Prostate gland (tissue), 2 donors: Measurements from ENCODE around the gene PGF. TPM values are rescaled to one million over a fixed set of nuclear protein-coding genes. Genes with fewer than 3 reads are reported as not detected.
"Not testable (repeated sequence)": the region's sequence is repeated elsewhere in the genome, so short reads cannot be mapped to it uniquely, and the experiment has no call there.

Source experiments
- DNase-seq: peaks from one replicate; pipeline ENCODE4 v3.0.0-alpha.2; 2019; ENCODE audit warnings: low spot score
- H3K27ac ChIP-seq, 2 donors: fragments of 200-600 bp; sonication (generic); 2 replicates each; pipeline ENCODE4 v1.5.1; 2017 to 2019
- H3K27me3 ChIP-seq: fragments of 200-600 bp; sonication (generic); replicated peaks from 2 replicates; pipeline ENCODE4 v1.5.1; 2019; ENCODE audit not compliant: insufficient read depth
- H3K36me3 ChIP-seq, 2 donors: fragments of 200-600 bp; sonication (generic); 1 replicate in 1 of 2; 2 replicates in 1 of 2; pipeline versions ENCODE4 v1.5.1 to v1.8.1; 2017 to 2019
- H3K4me1 ChIP-seq: fragments of 200-600 bp; sonication (generic); replicated peaks from 2 replicates; pipeline ENCODE4 v1.5.1; 2019
- H3K4me3 ChIP-seq, 2 donors: fragments of 200-600 bp; sonication (generic); 2 replicates each; pipeline ENCODE4 v1.5.1; 2017 to 2019
- H3K9me3 ChIP-seq: fragments of 200-600 bp; sonication (generic); 2 replicates; pipeline ENCODE4 v1.5.1; 2017
- POLR2A ChIP-seq: fragments of 450-650 bp; IDR thresholded peaks from one replicate; pipeline ENCODE4 v1.6.1; 2016; ENCODE audit warnings: antibody characterized with exemption, mild to moderate bottlenecking
- POLR2AphosphoS5 ChIP-seq: sonication (generic); formaldehyde crosslinking; IDR thresholded peaks from one replicate; pipeline ENCODE4 v1.6.1; 2017; ENCODE audit warnings: antibody characterized with exemption
- WGBS: methylation state at CpG from one replicate; pipeline ENCODE4 v1.1.5; 2018; 5-methylcytosine and 5-hydroxymethylcytosine counted together
- intact Hi-C: fragments of 100-400 bp; cut with DNase I; formaldehyde crosslinking; loops from one replicate; pipeline ENCODE4 v1.14.2; 2022
- total RNA-seq, 2 donors: library from RNA; depleted of rRNA; stranded (reverse); fragments of >200 nt; gene quantifications; one replicate each; pipeline ENCODE4 v1.1.0, GENCODE V29; 2016
- TF ChIP-seq, protein P1 (sequence below), 4 experiments: fragments of 200-600 bp in 2 of 4; fragments of 450-650 bp in 2 of 4; sonication (generic) in 2 of 4; IDR thresholded peaks; 1 replicate in 3 of 4; 2 replicates in 1 of 4; pipeline ENCODE4 v1.5.1; 2016 to 2019; ENCODE audit warnings: antibody characterized with exemption in 4 of 4, mild to moderate bottlenecking in 2 of 4, moderate library complexity in 2 of 4

Gene PGF
- total RNA-seq, 2 donors from 2014 or later: 7.9 to 16.2 TPM

DNA sequence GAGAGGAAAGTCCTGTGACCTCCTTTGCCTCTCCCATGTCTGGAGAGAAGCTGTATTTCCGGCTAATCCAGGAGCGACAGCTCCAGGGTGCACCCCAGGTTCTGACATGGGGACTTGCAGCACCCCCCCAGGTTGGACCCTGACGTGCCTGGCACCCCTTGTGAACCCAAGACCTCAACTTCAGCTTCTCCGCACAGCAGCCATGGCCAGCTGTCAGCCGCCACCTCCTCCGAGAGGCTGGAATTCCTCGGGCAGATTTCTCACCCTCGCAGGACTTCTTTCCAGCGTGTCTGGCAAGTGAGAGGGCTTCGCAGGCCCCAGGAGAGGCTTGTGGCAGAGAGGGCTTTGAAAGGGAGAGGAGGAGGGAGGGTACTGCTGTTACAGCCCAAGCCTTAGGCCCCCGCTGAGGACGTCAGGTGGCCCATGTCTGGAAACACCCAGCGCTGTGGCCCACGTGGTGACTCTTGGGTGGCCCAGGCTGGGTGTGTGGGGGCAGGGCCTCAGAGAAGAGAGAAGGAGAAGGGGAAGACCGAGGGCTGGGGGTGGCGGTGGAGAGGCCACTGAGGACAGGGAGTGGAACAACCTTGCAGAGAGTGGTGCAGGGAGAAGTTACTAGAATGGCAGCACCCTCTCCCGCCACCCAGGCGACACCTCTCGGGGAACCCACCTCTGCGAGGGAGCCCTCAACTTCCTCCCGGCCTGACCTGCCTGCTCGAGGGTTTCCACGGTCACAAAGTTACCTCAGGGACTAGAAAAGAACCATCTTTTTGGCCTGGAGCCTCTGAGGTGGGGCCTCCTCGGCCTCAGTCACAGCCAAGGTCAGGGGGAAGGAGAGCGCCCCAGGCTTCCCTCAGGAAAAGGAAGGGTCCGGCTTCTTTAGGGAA, 20.7 kb downstream of the PGF start:
- DNase-seq: no peak
- WGBS: 59% methylated on average over 26 of the region's 26 CpGs
- Histone ChIP-seq H3K27me3 (peaks cover 2% of the 10 kb centered on the region), H3K27ac (no peak overlapping the region), H3K9me3 (no peaks in the 10 kb centered on the region), H3K36me3 (no peaks in the 10 kb centered on the region), H3K4me1 (no peaks in the 10 kb centered on the region), H3K4me3 (no peak overlapping the region)
- intact Hi-C loops: no loop called here
- no peak for TF ChIP-seq POLR2A
- TF ChIP-seq, protein P1, sequence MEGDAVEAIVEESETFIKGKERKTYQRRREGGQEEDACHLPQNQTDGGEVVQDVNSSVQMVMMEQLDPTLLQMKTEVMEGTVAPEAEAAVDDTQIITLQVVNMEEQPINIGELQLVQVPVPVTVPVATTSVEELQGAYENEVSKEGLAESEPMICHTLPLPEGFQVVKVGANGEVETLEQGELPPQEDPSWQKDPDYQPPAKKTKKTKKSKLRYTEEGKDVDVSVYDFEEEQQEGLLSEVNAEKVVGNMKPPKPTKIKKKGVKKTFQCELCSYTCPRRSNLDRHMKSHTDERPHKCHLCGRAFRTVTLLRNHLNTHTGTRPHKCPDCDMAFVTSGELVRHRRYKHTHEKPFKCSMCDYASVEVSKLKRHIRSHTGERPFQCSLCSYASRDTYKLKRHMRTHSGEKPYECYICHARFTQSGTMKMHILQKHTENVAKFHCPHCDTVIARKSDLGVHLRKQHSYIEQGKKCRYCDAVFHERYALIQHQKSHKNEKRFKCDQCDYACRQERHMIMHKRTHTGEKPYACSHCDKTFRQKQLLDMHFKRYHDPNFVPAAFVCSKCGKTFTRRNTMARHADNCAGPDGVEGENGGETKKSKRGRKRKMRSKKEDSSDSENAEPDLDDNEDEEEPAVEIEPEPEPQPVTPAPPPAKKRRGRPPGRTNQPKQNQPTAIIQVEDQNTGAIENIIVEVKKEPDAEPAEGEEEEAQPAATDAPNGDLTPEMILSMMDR (IDR thresholded peaks at IDR 0.05): no peak
- TF ChIP-seq POLR2AphosphoS5: no peak

DNA sequence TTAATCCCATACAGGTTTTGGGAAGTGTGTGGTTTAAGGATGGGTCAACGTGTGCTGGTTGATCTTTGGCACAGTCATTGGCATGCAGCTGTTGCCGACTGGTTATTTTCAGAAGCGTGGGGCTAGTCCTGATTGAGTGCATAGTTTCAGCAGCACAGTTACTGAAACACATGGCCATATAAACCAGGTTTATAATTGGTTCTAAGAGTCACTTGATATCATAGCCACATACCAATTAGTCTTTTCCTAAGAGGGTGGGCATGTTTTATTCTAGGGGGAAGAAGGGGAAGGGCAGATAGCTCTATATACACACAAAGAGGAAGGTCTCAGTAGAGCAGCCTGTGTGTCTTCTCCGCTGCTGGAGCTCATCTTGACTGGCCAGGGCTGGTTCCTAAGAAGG, 21.4 kb downstream of the PGF start:
- intact Hi-C loops: no loop called here
- Histone ChIP-seq H3K27me3 (peaks cover 2% of the 10 kb centered on the region), H3K4me1 (no peaks in the 10 kb centered on the region), H3K9me3 (no peaks in the 10 kb centered on the region), H3K36me3 (no peaks in the 10 kb centered on the region), H3K27ac (no peak overlapping the region), H3K4me3 (no peak overlapping the region)
- no peak for DNase-seq
- 51% methylated on average over 4 of the region's 4 CpGs for WGBS
- TF ChIP-seq, protein P1 (IDR thresholded peaks at IDR 0.05): no peak
- no peak for TF ChIP-seq POLR2AphosphoS5
- TF ChIP-seq POLR2A: no peak

DNA sequence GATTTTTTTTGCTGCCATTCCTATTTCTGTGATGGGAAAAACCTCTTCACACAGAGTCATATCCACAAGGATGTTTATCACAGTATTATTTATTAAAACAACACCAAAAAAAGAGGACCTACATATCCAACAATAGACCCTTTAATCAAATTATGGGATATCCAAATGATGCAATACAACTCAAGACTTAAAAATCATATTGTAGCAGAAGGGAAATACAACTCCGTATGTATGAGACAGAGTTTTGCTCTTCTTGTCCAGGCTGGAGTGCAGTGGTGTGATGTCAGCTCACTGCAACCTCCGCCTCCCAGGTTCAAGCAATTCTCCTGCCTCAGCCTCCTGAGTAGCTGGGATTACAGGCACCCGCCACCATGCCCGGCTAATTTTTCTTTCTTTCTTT, 22.5 kb downstream of the PGF start:
- intact Hi-C loops, H3K27ac ChIP-seq, H3K4me1 ChIP-seq, H3K27me3 ChIP-seq, H3K4me3 ChIP-seq, DNase-seq, H3K36me3 ChIP-seq, H3K9me3 ChIP-seq: not testable (repeated sequence)
- 76% methylated on average over 4 of the region's 4 CpGs for WGBS

DNA sequence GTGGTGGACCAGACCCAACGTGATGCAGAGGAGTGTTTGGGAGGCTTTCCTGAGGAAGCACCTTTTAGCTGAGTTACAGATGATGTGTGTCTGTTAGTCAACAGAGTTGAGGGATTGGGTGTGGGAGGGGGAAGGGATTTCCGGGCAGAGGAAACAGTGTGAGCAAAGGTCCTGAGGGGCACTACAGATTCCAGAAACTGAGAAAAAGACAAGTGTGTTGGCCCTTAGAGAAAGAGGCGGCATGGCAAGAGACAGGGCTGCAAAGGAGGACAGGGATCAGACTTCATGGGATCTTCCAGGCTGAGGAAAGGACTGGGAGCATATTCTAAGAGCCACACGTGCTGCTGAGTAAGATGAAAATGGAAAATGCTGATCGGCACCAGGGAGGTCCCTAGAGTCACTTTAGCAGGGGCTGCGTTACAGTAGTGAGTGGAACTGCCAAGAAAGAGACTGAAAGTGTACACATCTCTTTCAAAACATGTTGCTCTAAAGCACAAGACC, 22.9 kb downstream of the PGF start:
- H3K27me3 ChIP-seq: peaks cover 2% of the 10 kb centered on the region
- no peak for DNase-seq
- no peaks in the 10 kb centered on the region for H3K36me3 ChIP-seq
- no peak overlapping the region for H3K27ac ChIP-seq
- H3K9me3 ChIP-seq: no peaks in the 10 kb centered on the region
- no peak overlapping the region for H3K4me3 ChIP-seq
- no peaks in the 10 kb centered on the region for H3K4me1 ChIP-seq
- WGBS: 38% methylated on average over 6 of the region's 6 CpGs
- intact Hi-C loops: no loop called here
- TF ChIP-seq, protein P1 (IDR thresholded peaks at IDR 0.05): no peak
- no peak for TF ChIP-seq POLR2AphosphoS5
- TF ChIP-seq POLR2A: no peak

DNA sequence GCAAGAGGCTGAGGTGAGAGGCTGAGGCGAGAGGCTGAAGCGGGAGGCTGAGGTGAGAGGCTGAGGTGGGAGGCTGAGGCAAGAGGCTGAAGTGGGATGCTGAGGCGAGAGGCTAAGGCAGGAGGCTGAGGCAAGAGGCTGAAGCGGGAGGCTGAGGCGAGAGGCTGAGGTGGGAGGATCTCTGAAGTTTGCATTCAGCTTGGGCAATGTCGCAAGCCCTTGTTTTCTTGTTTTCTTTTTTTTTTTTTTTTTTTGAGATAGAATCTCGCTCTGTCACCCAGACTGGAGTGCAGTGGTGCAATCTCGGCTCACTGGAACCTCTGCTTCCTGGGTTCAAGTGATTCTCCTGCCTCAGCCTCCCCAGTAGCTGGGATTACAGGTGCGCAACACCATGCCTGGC, 23.7 kb downstream of the PGF start:
- intact Hi-C loops, H3K4me1 ChIP-seq, H3K27ac ChIP-seq, H3K36me3 ChIP-seq, DNase-seq, H3K4me3 ChIP-seq, H3K27me3 ChIP-seq, H3K9me3 ChIP-seq: not testable (repeated sequence)
- 87% methylated on average over 9 of the region's 9 CpGs for WGBS

DNA sequence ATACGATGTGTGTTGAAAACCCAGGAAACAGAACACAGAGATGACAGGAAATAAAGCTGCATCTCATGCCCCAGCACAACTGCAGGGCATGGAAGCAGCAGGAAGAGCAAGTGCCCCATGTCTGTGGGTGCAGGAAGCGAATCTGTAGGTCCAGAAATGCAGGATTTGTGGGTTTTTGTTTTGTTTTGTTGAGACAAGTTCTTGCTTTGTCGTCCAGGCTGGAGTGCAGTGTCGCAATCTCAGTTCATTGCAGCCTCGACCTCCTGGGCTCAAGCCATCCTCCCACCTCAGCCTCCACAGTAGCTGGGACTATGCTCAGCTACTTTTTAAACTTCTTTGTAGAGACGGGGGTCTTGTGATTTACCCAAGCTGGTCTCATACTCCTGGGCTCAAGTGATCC, 26.2 kb downstream of the PGF start:
- Histone ChIP-seq H3K9me3 (no peaks in the 10 kb centered on the region), H3K4me3 (no peak overlapping the region), H3K36me3 (no peaks in the 10 kb centered on the region), H3K27me3 (peaks cover 2% of the 10 kb centered on the region), H3K4me1 (no peaks in the 10 kb centered on the region), H3K27ac (no peak overlapping the region)
- TF ChIP-seq POLR2AphosphoS5: no peak
- TF ChIP-seq POLR2A: no peak
- TF ChIP-seq, protein P1 (IDR thresholded peaks at IDR 0.05): no peak
- 75% methylated on average over 6 of the region's 6 CpGs for WGBS
- intact Hi-C loops: no loop called here
- DNase-seq: no peak
